Right hindlimb (tissue), 1 donor: ENCODE measurements around the gene SOX10.

Source experiments
- DNase-seq: peaks from one replicate; pipeline ENCODE4 v3.0.0-alpha.2; 2018

The SOX10 gene

DNA sequence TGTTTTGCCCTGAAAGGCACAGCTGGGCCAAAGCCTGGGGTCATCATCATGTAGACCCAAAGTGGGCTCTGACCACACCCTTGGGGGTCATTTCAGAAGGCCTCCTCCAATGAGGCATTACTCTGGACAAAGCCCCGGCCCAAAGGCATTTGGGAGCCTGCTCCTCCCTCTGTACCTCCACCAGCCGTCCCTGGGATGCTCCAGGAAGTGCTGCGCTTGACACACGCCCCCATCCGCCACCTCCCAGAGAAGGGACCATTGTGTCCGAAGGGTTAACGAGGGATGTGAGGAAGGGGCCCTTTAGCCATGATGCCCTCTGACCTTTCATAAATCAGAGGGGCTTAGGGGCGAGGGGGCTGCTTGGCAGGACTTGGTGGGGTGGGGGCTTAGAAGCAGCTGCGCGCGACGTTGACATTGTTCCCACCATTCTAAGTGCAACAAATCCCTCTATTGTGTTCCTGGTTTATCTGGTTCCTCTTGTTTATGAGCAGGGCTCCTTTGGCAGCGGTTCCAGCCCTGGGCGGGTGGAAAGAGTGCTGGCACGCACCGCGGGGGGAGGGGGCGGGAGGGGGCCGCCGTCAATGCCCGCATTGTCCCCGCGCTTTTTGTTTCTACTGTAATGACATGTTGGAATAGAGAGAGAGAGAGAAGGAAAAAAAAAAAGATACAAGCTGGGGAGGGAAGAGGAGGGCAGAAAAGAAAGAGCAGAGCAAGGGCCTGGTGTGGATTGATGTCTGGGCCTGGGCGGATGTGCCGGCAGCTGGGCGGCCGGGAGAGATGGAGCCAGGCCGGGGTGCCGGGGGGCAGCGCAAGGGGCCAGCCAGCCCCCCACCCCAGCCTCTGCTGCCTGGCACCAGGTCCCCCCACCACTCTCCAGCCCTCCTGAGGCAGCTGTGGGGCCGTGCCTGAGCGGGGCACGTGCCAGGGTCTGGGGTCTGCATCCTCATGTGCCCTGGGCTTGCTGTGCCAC, 32.1 kb upstream of the SOX10 start:
- peak; percentile 67 for DNase-seq

DNA sequence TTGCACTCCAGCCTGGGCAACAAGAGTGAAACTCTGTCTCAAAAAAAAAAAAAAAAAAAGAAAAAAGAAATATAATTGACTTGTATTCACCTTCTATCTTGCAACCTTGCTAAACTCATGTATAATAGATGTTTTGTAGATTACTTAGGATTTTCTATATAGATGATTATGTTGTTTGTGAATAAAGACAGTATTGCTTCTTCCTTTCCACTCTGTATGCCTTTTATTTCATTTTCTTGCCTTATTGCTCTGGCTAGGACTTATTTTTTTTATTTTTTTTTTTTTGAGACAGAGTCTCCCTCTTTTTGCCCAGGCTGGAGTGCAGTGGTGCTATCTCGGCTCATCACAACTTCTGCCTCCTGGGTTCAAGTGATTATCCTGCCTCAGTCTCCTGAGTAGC, 29.7 kb upstream of the SOX10 start:
- no peak for DNase-seq

DNA sequence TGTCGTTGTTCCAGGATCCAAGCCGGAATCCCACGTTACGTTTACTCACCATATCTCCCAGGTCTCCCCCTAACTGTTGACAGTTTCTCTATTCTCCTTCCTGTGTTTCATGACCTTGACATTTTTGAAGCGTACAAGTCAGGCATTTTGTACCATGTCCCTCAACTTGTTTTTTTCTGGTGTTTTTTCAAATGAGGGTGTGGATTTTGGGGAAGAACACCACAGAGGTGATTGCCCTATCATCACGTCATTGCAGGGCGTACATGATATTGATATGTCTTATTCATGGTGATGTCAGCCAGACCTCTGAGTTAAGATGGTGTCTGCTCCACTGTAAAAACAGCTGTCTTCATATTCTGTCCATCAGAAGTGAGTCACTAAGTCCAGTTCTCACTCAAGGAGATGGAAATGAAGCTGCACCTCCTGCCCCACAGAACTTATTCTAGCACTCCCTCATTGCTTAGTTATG, 28.3 kb upstream of the SOX10 start:
- no peak for DNase-seq

DNA sequence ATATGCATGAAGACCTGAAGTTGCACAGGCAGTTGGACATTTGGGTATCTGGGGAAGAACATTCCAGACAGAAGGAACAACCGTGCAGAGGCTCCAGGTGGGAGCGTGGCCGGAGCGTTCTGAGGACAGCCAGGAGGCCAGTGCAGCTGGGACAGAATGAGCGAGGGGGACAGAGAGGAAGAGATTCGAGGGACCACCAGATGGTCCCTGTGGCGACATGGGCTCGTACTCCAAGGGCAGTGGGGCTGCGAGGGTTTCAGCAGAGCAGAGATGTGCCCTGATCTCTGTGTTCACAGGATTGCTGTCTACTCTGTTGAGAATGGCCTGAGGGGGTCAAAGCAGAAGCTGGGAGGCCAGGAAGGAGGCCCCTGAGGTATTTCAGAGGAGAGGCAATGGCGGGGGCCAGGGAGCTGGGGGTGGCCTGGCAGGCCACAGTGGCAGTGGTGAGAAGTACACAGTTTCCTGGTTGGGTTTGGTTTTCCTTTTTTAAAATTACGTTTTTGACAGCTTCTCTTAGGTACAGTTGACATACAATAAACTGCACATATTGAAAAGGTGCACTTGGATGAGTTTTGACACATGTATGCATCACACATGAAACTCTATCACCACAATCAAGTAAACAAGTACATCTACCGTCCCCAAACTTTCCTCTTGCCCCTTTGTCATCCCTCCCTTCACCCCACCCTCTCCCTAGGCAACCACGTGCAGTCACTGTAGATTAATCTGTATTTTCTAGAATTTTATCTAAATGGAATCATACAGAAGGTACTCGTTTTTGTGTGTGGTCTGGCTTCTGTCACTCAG, 24.8 kb upstream of the SOX10 start:
- DNase-seq = no peak

DNA sequence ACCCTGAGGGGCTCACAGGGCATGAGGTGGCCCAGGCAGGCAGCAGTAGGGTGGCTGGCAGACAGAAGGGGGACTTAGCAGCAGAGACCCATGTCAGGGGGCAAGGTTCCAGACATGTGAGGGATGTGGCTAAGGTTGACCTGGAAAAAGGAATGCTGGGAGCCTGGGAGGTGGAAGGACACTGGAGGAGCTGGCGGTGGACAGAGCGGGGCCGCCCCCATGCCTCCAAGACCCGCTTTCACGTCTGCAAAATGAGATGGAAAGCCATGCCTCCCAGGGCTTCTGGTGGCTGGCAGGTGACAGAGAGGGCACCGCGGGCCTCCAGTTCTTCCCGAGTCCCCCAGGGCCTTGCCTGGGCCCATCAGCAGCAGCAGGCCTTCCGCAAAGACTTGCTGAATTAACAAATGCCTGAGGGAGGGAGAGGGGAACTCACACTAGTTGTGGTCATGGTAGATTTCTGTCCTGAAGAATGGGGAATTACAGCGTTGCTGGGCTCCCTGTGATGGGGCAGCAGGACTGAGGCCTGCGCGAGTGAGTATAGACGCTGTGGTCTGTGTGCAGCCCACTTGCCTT, 23.1 kb upstream of the SOX10 start:
- DNase-seq = no peak

DNA sequence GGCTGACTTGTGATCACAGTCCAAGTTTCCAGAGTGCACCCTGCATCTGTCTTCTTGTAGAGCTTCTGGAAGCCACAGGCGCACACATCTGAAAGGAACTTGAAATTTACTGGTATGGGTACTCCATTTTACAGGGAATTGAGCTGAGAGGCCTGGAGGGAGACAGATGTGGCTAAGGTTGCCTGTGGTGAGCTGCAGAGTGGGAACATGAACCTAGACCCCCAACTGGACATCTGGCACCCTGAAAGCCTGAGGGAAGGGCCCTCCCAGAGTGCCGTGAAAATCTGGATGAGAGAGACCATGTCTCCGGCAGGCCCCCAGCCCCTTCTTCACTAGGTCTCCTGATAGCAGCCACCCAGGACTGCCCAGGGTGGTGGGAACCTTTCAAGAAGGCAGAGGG, 22.6 kb upstream of the SOX10 start:
- no peak for DNase-seq

DNA sequence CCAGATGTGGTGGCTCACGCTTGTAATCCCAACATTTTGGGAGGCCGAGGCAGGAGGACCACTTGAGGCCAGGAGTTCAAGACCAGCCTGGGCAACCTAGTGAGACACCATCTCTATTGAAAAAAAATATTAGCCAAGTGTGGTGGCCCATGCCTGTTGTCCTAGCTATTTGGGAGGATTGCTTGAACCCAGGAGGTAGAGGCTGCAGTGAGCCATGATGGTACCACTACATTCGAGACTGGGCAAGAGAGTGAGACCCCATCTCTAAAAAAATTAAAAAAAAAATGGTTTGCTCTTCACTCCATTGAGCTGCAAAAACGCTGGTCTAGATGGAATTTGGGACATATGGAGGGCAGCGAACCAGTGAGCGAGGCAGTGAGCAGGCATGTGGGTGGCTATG, 21.6 kb upstream of the SOX10 start:
- DNase-seq = no peak

DNA sequence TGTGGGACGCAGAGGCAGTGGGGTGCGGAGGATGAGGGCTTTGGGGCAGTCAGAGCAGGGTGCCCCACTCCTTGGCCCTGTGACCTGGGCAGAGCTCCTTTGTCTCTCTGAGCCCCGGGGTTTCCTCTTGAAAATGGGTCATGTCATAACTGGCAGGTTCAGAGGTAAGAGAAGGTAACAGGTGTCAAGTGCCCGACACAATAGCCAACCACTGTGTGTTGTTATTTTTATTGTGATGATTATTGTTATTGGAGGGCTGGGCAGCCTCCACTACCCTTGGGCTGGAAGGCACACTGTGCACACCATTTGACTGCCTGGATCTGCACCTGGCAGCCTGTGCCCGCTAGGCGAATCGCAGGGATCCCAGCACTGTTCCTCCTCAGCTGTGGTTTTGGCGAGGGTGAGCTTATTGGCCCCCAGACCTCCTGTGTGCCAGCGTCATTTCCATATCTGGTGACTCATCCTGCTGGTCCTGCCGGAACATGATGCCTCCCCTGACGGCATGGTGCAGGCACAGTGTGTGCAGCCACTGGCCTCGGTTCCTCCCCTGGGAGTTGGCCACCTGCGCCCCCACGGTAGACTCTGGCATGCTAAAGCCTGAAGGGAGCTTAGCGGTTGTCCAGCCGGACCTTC, 15.4 kb upstream of the SOX10 start:
- peak; percentile 53 for DNase-seq

DNA sequence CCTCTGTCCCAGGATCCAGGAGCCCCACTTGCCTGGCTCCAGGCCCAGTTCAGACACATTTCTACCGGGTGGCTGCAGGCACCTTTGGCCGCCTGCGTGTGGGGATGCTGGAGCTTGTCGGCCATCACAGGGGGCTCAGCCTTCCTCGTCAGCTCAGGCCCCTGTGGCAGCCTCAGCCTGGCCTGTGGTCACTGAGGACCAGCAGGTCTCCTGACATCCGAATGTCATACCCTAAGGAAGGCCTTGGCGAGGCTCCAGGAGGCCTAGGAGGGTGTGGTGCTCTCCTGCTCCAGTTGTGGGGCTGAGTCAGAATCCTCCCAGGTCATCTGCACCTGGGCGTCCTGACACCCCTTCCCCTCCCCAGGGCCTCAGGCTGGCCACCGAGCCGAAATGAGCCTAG, 14.9 kb upstream of the SOX10 start:
- DNase-seq = no peak

DNA sequence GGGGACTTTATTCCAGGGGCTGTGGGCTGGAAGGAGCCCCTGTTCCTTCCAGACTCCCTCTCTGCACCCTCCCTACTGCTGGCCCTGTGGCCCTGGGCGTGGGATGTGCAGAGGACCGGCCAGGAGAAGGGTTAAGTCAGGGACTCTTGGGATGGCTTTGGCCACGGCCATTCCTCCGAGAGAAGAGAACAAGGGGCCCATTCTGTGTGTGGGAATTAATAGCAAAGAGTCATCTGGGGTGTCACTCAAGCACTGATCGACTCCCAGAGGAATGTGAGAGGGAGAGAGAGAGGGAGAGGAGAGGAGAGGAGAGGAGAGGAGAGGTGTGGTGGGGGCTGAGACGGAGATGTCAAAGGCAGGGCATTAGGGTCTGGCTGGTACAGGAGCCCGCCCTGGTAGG, 14.2 kb upstream of the SOX10 start:
- no peak for DNase-seq

DNA sequence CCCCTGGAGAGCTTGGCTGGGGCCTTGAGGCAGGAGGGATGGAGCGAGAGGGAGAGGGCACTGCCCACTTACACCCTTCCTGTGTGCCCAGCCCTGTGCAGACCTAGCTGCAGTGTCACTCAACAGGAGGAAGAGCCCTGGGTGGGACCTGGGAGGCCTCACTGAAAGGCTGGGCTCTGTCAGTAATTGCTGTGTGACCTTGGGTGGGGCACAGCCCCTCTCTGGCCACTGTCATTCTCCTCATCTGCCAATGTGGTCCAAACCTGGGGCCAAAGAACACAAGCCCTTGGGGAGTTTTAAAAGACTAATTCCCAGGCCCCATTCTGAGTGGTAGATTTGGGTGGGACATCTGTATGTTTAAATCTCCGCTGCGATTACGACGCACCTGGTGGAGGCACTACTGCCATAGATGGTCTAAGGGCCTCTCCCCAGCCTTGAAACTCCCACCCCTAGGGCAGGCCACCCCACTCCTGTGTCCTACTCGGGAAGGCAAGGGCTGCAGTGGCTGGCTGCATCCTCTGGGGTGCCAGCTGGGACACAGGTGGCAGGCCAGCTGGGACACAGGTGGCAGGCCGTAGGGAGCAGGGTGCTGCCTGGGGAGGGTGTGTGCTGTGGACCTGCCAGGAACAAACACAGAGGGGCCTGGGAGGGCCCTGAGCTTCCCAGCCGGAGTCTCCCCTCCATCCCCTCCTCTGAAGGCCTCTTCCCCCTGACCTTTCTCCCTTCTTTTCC, 12.3 kb upstream of the SOX10 start:
- no peak for DNase-seq

DNA sequence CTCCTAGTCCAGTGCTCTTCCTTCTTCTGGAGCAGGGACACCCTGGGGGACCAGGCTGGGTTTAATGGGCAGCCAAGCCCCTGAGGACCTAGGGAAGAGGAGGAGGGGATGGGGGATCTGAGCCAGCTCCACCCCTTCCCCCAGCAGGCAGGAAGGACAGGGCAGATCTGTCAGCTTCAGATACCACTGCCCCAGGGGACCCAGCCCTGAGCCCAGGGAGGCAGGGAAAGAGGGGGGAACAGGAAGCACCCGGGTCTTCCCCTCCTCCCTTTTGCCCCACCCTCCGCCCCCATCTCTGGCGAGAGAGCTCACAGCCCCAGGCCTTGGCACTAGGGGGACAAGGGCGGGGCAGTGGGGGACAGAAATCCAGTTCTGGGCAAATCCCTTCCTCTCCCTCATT, 11.7 kb upstream of the SOX10 start:
- no peak for DNase-seq

DNA sequence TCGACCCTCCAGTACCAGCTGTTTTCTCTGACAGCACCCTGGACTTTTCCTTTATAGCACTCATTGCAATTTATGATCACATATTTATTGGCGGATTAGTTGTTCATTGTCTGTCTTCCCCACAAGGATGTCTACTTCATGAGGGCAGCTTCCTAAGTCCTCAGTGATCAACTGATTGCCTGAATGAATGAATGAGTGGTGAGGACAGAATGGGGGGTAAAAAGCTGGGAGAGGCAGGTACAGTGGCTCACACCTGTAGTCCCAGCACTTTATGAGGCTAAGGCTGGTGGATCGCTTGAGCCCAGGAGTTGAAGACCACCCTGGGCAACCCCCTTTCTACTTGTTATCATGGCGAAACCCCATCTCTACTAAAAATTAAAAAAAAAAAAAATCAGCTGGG, 11.1 kb upstream of the SOX10 start:
- no peak for DNase-seq

DNA sequence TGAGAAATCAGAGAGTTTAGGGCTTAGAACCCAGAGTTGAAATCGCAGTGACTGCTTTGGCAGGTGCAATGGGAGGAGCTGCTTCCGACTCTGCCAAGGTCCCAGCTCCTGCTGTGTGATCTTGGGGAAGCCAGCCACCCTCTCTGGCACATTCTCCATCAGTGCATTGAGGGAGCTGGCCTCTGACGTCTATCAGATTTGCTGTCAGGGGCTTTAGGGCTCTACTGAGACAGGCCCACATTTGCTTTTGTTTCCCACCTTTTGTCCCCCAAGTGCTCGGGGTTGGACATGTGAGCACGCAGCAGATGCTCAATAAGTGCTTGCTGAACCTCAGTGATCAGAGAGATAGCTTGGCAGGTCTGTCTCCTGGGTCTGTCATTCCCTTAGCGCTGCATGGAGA, 10.6 kb upstream of the SOX10 start:
- no peak for DNase-seq

DNA sequence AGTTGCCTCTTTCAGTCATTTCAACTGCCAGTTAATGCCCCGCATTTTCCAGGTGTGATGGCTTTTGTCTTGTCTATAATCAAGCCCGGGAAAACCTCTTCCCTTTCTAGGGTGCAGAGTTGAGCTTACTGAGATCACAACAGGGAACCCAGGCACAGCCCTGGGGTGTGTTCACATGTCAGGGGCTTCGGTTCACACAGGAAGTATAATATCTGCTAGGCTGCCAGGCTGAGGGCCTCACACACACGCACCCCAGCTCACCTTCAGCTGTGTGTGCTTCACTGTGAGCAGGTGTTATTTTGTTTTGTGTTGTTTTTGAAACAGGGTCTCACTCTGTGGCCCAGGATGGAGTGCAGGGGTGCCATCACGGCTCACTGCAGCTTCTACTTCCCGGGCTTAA, 9.7 kb upstream of the SOX10 start:
- DNase-seq = no peak

DNA sequence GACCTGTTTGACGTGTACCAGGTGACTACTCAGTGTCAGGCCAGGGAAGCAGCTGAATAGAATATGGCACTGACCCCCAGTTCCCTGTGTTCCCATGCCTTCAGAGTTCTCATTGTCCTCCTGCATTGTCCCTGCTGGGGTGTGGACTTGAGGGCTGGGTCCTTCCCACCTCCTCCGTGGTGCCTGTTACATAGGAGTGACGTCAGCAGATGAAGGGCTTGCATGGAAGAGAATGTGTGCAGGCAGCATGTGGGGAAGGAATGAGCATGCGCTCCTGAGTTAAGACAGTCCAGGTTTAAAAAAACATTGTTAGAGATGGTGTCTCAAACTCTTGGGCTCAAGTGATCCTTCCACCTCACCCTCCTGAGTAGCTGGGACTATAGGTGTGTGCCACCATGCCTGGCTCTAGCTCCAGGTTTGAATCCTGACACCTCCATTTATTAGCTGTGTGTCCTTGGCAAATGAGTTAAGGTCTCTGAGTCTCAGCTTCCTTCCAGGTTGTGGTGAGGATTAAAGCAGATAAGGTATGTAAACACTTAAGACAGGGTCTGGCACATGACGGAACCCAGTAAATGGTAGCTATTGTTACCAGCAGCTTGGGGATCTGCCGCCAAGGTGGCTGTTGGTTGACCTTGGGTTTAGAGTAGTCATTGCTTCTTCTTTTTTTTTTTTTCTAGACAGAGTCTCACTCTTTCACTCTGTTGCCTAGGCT, 7.5 kb upstream of the SOX10 start:
- DNase-seq = no peak

DNA sequence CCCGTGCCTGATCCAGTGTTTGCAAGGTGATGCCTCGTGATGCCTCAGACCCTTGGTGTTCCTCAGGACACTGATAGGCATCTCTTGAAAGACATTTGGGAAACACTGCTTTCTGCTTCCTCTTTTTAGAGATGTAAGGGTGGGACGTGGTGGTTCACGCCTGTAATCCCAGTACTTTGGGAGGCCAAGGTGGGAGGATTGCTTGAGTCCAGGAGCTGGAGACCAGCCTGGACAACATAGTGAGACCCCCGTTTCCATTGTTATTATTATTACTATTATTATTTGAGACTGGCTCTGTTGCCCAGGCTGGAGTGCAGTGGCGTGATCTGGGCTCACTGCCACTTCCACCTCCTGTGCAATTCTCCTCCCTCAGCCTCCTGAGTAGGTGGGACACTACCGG, 6.5 kb upstream of the SOX10 start:
- DNase-seq = no peak

DNA sequence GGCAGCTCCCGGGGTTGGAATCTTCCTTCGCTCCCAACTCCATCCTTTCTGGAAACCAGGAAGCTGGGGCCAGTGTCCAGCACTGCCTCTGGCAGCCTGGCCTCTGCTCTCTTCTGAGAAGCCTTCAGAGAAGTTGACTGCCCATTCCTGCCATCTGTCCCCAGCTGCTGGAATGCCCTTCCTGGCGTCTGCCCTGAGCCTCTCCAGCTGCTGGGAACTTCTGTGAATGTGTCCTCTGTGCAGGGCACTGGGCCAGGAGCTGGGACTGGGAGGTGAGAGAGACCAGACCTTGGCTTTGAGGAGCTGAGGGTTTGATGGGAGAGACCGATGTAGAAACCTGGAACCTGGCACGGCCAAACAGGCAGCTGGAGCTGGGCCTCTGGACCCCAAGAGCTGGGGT, 5.9 kb upstream of the SOX10 start:
- DNase-seq = peak; percentile 71

DNA sequence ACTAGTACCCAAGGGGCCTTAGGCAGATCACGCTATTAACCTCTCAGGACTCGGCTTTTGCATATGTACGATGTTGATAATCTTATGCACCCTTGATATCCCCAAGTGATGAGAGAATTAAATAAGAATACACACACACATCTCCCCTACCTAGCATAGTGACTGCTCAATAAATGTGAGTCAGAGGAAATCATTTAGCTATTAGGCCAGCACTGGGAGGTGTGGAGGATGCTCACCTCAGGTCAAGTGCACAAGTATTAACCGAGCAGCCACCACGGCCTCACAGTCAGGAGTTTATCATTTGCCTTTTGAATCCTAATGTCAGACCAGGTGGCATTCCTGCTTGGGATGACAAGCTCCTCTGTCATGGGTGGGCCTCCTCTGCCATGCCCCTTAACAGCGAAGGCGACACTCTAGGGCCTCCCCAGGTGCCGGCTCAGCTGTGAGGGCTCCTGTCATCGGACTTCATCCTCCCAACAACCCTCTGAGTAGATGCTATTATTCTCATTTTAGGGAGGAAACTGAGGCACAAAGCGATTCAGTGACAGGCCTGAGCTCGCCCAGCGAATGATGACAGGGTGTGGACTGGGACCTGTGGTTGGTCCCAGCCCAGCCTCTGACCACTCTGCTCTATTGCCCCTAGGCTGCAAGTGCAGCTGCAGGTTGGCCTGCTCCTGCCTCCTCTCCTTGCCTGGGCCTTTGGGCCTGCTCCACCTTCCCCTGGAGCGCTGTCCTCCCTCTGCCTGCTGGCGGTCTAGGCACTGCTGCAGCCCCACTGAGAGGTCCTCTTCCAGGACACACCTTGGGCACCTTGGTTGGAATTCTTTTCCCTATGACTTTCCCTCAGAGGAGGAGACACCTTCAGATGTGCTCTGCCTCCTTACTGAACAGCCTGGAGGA, 5.0 kb upstream of the SOX10 start:
- no peak for DNase-seq

DNA sequence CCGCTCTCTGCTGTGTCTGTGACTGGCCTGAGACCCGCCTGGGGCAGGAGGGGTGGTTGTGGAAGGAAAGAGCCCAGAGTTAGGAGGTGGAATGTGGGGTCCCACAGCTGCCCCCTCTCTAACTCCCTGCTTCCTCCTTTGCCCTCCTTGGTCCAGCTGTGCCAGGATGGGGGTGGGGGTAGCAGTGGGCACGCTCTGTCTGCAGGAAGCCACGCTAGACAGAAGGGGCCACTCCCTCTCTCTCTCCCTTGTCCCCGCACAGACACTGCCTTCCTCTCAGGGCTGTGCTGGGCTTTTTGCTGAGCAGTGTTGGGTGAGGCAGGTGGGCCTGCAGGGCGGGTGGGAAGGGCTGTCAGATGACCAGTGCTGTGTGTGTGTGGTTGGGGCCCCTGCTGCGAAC, 2.0 kb upstream of the SOX10 start:
- DNase-seq = no peak
